TTC549 (cell line): ENCODE measurements around the gene PATE4.

ENCODE experiments used
- FAIRE-seq: peaks from 2 replicates; lab custom pipeline; 2012; peaks lifted over from hg19 to GRCh38; lab: Jason Lieb, UNC

Gene PATE4

DNA sequence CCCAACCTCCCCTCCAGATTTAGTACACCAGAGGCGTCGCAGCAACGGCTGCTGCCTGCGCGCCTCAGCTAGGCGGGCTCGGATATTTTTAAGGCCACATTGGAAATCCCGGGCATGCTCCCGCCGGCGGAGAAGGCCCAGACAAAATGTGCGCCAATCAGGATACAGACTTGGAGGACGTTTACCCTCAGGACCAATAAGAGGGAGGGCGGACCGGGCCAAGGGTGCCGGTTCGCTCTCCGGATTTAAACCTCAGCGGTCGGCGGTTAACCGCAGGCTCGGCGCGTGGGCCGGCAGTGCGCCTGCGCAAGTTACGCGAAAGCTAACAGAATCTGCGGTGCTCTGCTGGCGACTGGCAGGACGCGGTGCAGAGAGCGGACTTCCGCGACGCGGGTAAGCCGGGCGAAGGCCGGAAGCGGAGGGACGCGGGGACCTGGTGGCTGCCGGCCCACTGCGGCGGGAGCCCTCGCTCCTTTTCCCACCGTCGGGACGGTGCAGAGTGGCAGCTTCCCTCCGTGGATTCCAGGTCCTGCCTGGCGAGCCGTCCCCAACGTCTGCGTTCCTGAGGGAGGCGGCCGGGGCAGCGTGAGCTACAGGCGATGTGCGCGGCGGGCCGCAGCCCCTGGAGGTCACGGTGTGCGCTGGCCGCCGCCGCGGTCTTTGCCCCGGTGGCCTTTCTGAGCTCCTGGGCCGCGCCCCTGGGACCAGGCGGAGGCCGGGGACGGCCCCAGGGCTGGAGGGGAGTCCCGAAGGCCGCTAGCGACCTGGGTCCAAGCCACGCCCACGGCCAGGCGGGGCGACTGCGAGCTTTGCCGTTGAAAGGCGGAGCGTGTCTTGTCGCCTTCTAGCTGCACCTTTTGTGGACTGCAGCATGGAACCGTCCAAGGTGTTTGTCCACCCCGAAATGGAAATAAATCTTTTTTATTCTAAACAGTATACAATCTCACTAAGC lies 54.5 kb downstream of the PATE4 start, which contains the start of gene HYLS1:
Gene HYLS1, plus strand, starts transcription at position 296 of the 952 bp plus-strand sequence. CDS start 11,701 bp downstream, outside the sequence.
- no peak for FAIRE-seq
